Glutamatergic neuron (in vitro differentiated cells): ENCODE data around the gene PAEP. TPM values are rescaled to one million over a fixed set of nuclear protein-coding genes. Genes with fewer than 3 reads are reported as not detected.

Experiments
- DNase-seq: peaks from one replicate; pipeline ENCODE4 v3.0.0; 2022
- H3K27ac Mint-ChIP-seq: one replicate; pipeline ENCODE4 v1.8.0; 2020; ENCODE audit warnings: mild to moderate bottlenecking, mixed read lengths, inconsistent platforms; ENCODE audit not compliant: unreplicated experiment
- H3K27me3 Mint-ChIP-seq: one replicate; pipeline ENCODE4 v1.8.0; 2020; ENCODE audit warnings: mild to moderate bottlenecking, moderate library complexity, mixed read lengths, inconsistent platforms; ENCODE audit not compliant: unreplicated experiment
- H3K36me3 Mint-ChIP-seq: one replicate; pipeline ENCODE4 v1.8.0; 2020; ENCODE audit warnings: mild to moderate bottlenecking, mixed read lengths, inconsistent platforms; ENCODE audit not compliant: unreplicated experiment
- H3K4me1 Mint-ChIP-seq: one replicate; pipeline ENCODE4 v1.8.0; 2020; ENCODE audit warnings: mild to moderate bottlenecking, low read depth, mixed read lengths, inconsistent platforms; ENCODE audit not compliant: unreplicated experiment
- H3K4me3 Mint-ChIP-seq: one replicate; pipeline ENCODE4 v1.8.0; 2020; ENCODE audit warnings: mild to moderate bottlenecking, mixed read lengths, inconsistent platforms; ENCODE audit not compliant: unreplicated experiment
- H3K9me3 Mint-ChIP-seq: one replicate; pipeline ENCODE4 v1.8.0; 2020; ENCODE audit warnings: mild to moderate bottlenecking, moderate library complexity, mixed read lengths, inconsistent platforms; ENCODE audit not compliant: unreplicated experiment
- CTCF ChIP-seq: fragments of 200-600 bp; sonication (generic); IDR thresholded peaks from one replicate; pipeline ENCODE4 v1.5.0; 2021; ENCODE audit not compliant: partially characterized antibody, unreplicated experiment
- total RNA-seq: library from RNA; stranded (reverse); fragmentation: NEBNext Ultra II Directional; extraction: Animal tissue kit (Norgen Biotek cat#: 25700); gene quantifications from one replicate; pipeline ENCODE4 v1.2.1, GENCODE V29; 2021; ENCODE audit not compliant: unreplicated experiment

The PAEP gene
- total RNA-seq, 1 donor from 2014 or later = not detected

- Mint-ChIP-seq H3K9me3 (peaks cover 2% of the 10 kb centered on the region), H3K36me3 (peaks cover 4% of the 10 kb centered on the region), H3K27me3 (peaks cover 2% of the 10 kb centered on the region), H3K4me1 (no peaks in the 10 kb centered on the region), H3K4me3 (no peak overlapping the region), H3K27ac (no peak overlapping the region)
- no peak for DNase-seq
- no peak for TF ChIP-seq CTCF
Observed at GRCh38 chr9:135615666-135616618, 54.4 kb downstream of the PAEP start.

Other genes starting within 250 kb of the PAEP start
- 22.2 TPM for gene PPP1R26, start 82.0 kb upstream of the PAEP start, total RNA-seq
- 30.7 TPM for gene MRPS2, start 61.1 kb upstream of the PAEP start, total RNA-seq
- not detected for gene LCN1, start 40.3 kb upstream of the PAEP start, total RNA-seq
- gene OBP2A, start 15.6 kb upstream of the PAEP start, total RNA-seq = not detected
- not detected for gene GLT6D1, start 77.8 kb downstream of the PAEP start, total RNA-seq
- gene LCN9, start 101.6 kb downstream of the PAEP start, total RNA-seq = not detected
- gene SOHLH1, start 137.7 kb downstream of the PAEP start, total RNA-seq = not detected
- gene KCNT1, start 140.4 kb downstream of the PAEP start, total RNA-seq = 0.76 TPM